Omental fat pad (tissue), 4 donors: ENCODE measurements around the gene TAF13. TPM values are rescaled to one million over a fixed set of nuclear protein-coding genes. Genes with fewer than 3 reads are reported as not detected.
"Not testable (repeated sequence)": the region's sequence is repeated elsewhere in the genome, so short reads cannot be mapped to it uniquely, and the experiment has no call there.

Source experiments
- ATAC-seq: fragments of 150-250 bp; one replicate; pipeline ENCODE4 v1.9.1; 2016; ENCODE audit warnings: mild to moderate bottlenecking, moderate library complexity; ENCODE audit not compliant: low FRiP score
- DNase-seq: peaks from one replicate; pipeline ENCODE4 v3.0.0-alpha.2; 2019; ENCODE audit warnings: low spot score
- total RNA-seq, 4 donors: library from RNA; depleted of rRNA; stranded (reverse); fragments of >200 nt; gene quantifications; one replicate each; pipeline ENCODE4 v1.1.0, GENCODE V29; 2016
- TF ChIP-seq, protein P1 (sequence below), 3 donors: fragments of 450-650 bp; IDR thresholded peaks; one replicate each; pipeline ENCODE4 v1.5.1; 2016 to 2017; ENCODE audit warnings: antibody characterized with exemption in 3 of 3, mild to moderate bottlenecking in 3 of 3, moderate library complexity in 2 of 3

The TAF13 gene
- total RNA-seq, 4 donors from 2014 or later = 24.3 to 65.3 (median 31.5) TPM

DNA sequence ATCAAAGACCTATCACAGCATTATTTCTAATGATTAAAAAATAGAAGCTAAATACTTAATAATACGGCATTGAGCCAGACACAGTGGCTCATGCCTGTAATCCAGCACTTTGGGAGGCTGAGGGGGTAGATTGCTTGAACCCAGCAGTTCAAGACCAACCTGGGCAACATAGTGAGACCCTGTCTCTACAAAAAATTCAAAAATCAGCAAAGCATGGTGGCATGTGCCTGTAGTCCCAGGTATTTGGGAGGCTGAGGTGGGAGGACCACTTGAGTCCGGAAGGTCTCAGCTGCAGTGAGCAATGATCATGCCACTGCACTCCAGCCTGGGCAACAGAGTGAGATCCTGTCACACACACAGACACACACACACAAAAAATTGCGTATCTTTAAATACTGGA is 10.7 kb downstream of the TAF13 start:
- DNase-seq (no peak), ATAC-seq (no peak)
- TF ChIP-seq, protein P1, sequence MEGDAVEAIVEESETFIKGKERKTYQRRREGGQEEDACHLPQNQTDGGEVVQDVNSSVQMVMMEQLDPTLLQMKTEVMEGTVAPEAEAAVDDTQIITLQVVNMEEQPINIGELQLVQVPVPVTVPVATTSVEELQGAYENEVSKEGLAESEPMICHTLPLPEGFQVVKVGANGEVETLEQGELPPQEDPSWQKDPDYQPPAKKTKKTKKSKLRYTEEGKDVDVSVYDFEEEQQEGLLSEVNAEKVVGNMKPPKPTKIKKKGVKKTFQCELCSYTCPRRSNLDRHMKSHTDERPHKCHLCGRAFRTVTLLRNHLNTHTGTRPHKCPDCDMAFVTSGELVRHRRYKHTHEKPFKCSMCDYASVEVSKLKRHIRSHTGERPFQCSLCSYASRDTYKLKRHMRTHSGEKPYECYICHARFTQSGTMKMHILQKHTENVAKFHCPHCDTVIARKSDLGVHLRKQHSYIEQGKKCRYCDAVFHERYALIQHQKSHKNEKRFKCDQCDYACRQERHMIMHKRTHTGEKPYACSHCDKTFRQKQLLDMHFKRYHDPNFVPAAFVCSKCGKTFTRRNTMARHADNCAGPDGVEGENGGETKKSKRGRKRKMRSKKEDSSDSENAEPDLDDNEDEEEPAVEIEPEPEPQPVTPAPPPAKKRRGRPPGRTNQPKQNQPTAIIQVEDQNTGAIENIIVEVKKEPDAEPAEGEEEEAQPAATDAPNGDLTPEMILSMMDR (IDR thresholded peaks at IDR 0.05) = no peak

DNA sequence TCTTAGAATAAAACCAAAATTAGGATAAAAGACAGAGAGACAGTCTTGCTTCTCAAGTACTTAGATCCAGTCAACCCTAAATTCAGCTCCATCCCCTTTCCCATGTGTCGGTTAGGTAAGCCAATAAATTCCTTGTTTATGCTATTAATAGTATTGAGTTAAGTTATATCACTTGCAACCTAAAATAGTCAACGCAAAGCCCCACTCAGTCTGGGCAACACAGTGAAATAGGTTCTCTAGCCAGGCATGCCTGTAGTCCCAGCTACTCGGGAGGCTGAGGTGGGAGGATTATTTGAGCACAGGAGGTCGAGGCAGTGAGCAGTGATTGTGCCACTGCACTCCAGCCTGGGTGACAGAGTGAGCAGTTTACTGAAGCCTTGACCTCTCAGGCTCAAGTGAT is 14.6 kb downstream of the TAF13 start:
- TF ChIP-seq, protein P1 (IDR thresholded peaks at IDR 0.05) = no peak
- no peak for ATAC-seq
- DNase-seq = no peak

- DNase-seq (no peak), ATAC-seq (no peak)
- TF ChIP-seq, protein P1 (IDR thresholded peaks at IDR 0.05) = no peak
Measured at GRCh38 chr1:109060707-109061106, 15.1 kb downstream of the TAF13 start.

DNA sequence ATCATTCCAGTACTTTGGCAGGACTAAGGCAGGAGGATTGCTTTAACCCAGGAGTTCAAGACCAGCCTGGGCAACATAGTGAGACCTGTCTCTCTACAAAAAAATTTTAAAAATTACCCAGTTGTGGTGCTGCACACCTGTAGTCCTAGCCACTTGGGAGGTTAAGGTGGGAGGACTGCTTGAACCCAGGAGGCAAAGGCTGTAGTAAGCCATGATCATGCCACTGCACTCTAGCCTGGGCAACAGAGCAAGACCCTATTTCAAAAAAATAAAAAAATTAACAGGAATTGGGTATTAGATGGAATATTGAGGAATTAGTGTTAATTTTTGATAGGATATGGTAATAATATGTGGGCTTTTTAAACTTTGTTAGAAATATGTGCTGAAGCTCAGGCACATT is 16.8 kb downstream of the TAF13 start:
- DNase-seq (no peak), ATAC-seq (no peak)
- TF ChIP-seq, protein P1 (IDR thresholded peaks at IDR 0.05) = no peak

- DNase-seq = no peak
- no peak for ATAC-seq
- TF ChIP-seq, protein P1 (IDR thresholded peaks at IDR 0.05) = no peak
Measured at GRCh38 chr1:109056064-109056463, 19.7 kb downstream of the TAF13 start.

DNA sequence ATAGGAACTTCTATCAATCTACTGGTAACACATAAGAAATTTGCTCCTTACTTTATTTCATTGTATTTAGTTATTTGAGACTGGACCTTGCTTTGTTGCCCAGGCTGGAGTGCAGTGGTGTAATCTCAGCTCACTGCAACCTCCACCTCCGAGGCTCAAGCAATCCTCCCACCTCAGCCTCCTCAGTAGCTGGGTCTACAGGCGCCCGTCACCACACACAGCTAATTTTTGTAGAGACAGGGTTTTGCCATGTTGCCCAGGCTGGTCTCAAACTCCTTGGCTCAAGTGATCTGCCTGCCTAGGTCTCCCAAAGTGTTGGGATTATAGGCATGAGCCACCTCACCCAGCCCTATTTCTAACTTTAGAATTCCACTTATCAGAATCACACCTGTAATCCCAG is 23.7 kb downstream of the TAF13 start:
- not testable (repeated sequence) for ATAC-seq, DNase-seq

- no peak for ATAC-seq
- TF ChIP-seq, protein P1 (IDR thresholded peaks at IDR 0.05) = no peak
- no peak for DNase-seq
Measured at GRCh38 chr1:109050228-109050995, 25.4 kb downstream of the TAF13 start.
